ENCODE measurements around the gene LINGO3. TPM values are rescaled to one million over a fixed set of nuclear protein-coding genes. Genes with fewer than 3 reads are reported as not detected.
"Not testable (repeated sequence)": the region's sequence is repeated elsewhere in the genome, so short reads cannot be mapped to it uniquely, and the experiment has no call there.

The LINGO3 gene
- total and polyA plus RNA-seq, 5 donors from 2014 or later, result 0.22 to 5.3 (median 3.5) TPM

- peaks cover 38% of the 10 kb centered on the region for H3K4me1 ChIP-seq (ENCODE audit: control insufficient read depth, insufficient read depth, low read length, poor library complexity, severe bottlenecking)
- no peaks in the 10 kb centered on the region for H3K9me3 ChIP-seq (ENCODE audit: control insufficient read depth in 2 of 2, low read length in 2 of 2)
- Mint-ChIP-seq H3K36me3 (no peaks in the 10 kb centered on the region), H3K9me3 (peaks cover 0 to 3% (median 0%) of the 10 kb centered on the region in 7 donors), H3K27ac (peak overlapping the region in 1 of 3 donors; percentile 93), H3K4me3 (no peak overlapping the region), H3K27me3 (no peaks in the 10 kb centered on the region), H3K4me1 (peaks cover 6 to 40% (median 16%) of the 10 kb centered on the region in 4 donors)
- no peaks in the 10 kb centered on the region for H3K27me3 ChIP-seq (ENCODE audit: control insufficient read depth, insufficient read depth, low read length)
- ATAC-seq (ENCODE audit: low read depth in 2 of 2) (no peak), DNase-seq (no peak)
- no peaks in the 10 kb centered on the region for H3K36me3 ChIP-seq (ENCODE audit: control insufficient read depth, insufficient read depth, low read length)
- no peak overlapping the region for H3K27ac ChIP-seq (ENCODE audit: insufficient read depth, low read length, poor library complexity, severe bottlenecking)
- no peak overlapping the region for H3K4me3 ChIP-seq (ENCODE audit: low read depth, low read length)
These were observed 21.4 kb downstream of the LINGO3 start for GRCh38 chr19:2286402-2287140.

DNA sequence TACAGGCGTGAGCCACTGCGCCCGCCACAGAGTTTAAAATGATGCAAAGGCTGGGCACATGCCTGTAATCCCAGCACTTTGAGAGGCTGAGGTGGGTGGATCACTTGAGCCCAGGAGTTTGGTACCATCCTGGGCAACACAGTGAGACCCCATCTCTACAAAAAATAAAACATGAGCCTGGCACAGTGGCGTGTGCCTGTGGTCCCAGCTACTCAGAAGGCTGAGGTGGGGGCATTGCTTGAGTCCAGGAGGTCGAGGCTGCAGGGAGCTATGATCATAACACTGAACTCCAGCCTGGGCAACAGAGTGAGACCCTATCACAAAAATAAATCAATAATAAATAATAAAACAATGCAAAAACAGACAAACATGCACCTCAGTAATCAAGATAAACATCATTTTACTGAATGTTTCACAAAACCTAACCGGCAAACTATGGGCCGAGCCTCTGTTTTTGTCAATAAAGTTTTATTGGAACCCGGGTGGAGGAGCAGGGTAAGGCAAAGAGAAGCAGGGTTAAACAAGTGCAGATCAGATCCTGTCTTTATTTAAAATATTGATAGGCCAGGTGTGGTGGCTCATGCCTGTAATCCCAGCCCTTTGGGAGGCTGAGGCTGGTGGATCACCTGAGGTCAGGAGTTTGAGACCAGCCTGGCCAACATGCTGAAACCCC is 24.0 kb downstream of the LINGO3 start:
- peaks cover 0 to 2% (median 0%) of the 10 kb centered on the region in 7 donors for H3K9me3 Mint-ChIP-seq
- no peaks in the 10 kb centered on the region for H3K27me3 Mint-ChIP-seq
- ATAC-seq (ENCODE audit: low read depth in 2 of 2) (no peak), DNase-seq (no peak)
- H3K27me3 ChIP-seq (ENCODE audit: control insufficient read depth, insufficient read depth, low read length), result no peaks in the 10 kb centered on the region
- peaks cover 3 to 26% (median 8%) of the 10 kb centered on the region in 4 donors for H3K4me1 Mint-ChIP-seq
- no peaks in the 10 kb centered on the region for H3K36me3 Mint-ChIP-seq
- peak overlapping the region in 1 of 4 donors; percentile 7 for H3K4me3 Mint-ChIP-seq
- H3K27ac Mint-ChIP-seq, result no peak overlapping the region
- no peak overlapping the region for H3K27ac ChIP-seq (ENCODE audit: insufficient read depth, low read length, poor library complexity, severe bottlenecking)
- H3K4me1 ChIP-seq (ENCODE audit: control insufficient read depth, insufficient read depth, low read length, poor library complexity, severe bottlenecking), result peaks cover 21% of the 10 kb centered on the region
- H3K4me3 ChIP-seq (ENCODE audit: low read depth, low read length), result no peak overlapping the region
- no peaks in the 10 kb centered on the region for H3K9me3 ChIP-seq (ENCODE audit: control insufficient read depth in 2 of 2, low read length in 2 of 2)
- no peaks in the 10 kb centered on the region for H3K36me3 ChIP-seq (ENCODE audit: control insufficient read depth, insufficient read depth, low read length)

GRCh38 chr19:2282862-2283237 is 25.1 kb downstream of the LINGO3 start:
- no peaks in the 10 kb centered on the region for H3K27me3 ChIP-seq (ENCODE audit: control insufficient read depth, insufficient read depth, low read length)
- no peak overlapping the region for H3K27ac ChIP-seq (ENCODE audit: insufficient read depth, low read length, poor library complexity, severe bottlenecking)
- peaks cover 0 to 18% (median 0%) of the 10 kb centered on the region in 4 donors for H3K4me1 Mint-ChIP-seq
- H3K27me3 Mint-ChIP-seq, result no peaks in the 10 kb centered on the region
- H3K4me3 Mint-ChIP-seq, result peak overlapping the region in 2 of 4 donors; percentile 52 to 73
- ATAC-seq (ENCODE audit: low read depth in 2 of 2) (no peak), DNase-seq (no peak)
- H3K36me3 Mint-ChIP-seq, result no peaks in the 10 kb centered on the region
- H3K36me3 ChIP-seq (ENCODE audit: control insufficient read depth, insufficient read depth, low read length), result no peaks in the 10 kb centered on the region
- peaks cover 0 to 1% (median 0%) of the 10 kb centered on the region in 7 donors for H3K9me3 Mint-ChIP-seq
- H3K9me3 ChIP-seq (ENCODE audit: control insufficient read depth in 2 of 2, low read length in 2 of 2), result no peaks in the 10 kb centered on the region
- no peak overlapping the region for H3K4me3 ChIP-seq (ENCODE audit: low read depth, low read length)
- peak overlapping the region in 1 of 3 donors; percentile 40 for H3K27ac Mint-ChIP-seq
- H3K4me1 ChIP-seq (ENCODE audit: control insufficient read depth, insufficient read depth, low read length, poor library complexity, severe bottlenecking), result peaks cover 16% of the 10 kb centered on the region

DNA sequence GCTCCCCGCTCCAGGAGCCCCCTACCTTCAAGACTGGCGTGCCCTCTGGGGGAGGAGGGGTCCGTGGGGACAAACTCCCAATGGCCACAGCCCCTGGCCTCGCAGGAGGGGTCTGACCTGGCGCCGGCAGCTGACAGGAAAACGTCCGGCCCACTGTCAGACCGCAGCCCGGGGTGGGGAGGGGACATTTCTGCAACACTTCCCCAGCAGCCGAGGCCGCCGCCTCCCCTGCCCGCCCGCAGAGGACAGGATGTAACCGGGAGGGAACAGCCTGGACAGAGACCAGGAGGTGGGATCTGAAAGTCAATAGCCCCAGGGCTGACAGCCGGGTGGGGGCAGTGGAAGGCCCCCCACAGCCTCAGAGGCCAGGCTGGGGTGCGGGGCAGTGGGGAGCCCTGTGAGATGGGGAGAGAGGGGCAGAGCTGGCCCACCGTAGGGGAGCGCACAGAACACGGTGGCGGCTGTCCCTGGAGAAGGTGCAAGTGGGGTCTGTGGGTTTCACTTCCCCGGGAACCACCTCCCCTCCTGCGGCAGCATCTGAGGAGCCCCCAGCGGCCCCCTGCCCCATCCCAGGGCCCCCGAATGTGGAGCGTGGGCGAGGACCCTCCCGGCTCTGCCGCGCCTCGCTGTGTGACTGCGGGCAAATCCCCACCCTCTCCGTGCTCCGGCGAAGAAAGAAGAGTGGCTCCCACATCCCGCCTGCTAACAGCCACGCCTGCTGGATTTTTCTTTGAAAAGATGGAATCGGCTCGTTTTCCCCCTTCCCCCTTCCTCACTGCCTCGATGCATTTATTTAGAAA is 25.7 kb downstream of the LINGO3 start, which contains the start of gene PEAK3:
Gene PEAK3, minus strand, starts transcription at position 114 of the 800 bp plus-strand sequence. CDS start 1,244 bp downstream, outside the sequence.
- ATAC-seq (ENCODE audit: low read depth in 2 of 2) (peak; percentile 34 to 43), DNase-seq (peak in 1 of 3 donors; percentile 60)
- H3K9me3 Mint-ChIP-seq, result peaks cover 0 to 1% (median 0%) of the 10 kb centered on the region in 7 donors
- H3K4me3 ChIP-seq (ENCODE audit: low read depth, low read length), result no peak within 1 kb of the TSS
- H3K36me3 Mint-ChIP-seq, result peaks cover under 1% of the 10 kb centered on the region
- H3K4me1 ChIP-seq (ENCODE audit: control insufficient read depth, insufficient read depth, low read length, poor library complexity, severe bottlenecking), result peaks cover 16% of the 10 kb centered on the region
- no peak within 1 kb of the TSS for H3K27ac ChIP-seq (ENCODE audit: insufficient read depth, low read length, poor library complexity, severe bottlenecking)
- H3K36me3 ChIP-seq (ENCODE audit: control insufficient read depth, insufficient read depth, low read length), result no peaks in the 10 kb centered on the region
- H3K27ac Mint-ChIP-seq, result peak within 1 kb of the TSS in 1 of 3 donors; percentile 43
- no peaks in the 10 kb centered on the region for H3K27me3 Mint-ChIP-seq
- no peaks in the 10 kb centered on the region for H3K9me3 ChIP-seq (ENCODE audit: control insufficient read depth in 2 of 2, low read length in 2 of 2)
- peaks cover 0 to 20% (median 1%) of the 10 kb centered on the region in 4 donors for H3K4me1 Mint-ChIP-seq
- no peaks in the 10 kb centered on the region for H3K27me3 ChIP-seq (ENCODE audit: control insufficient read depth, insufficient read depth, low read length)
- H3K4me3 Mint-ChIP-seq, result peak within 1 kb of the TSS in 2 of 4 donors; percentile 52 to 73

GRCh38 chr19:2281265-2282061 is 26.5 kb downstream of the LINGO3 start:
- ATAC-seq (ENCODE audit: low read depth in 2 of 2), result not testable (repeated sequence)

DNA sequence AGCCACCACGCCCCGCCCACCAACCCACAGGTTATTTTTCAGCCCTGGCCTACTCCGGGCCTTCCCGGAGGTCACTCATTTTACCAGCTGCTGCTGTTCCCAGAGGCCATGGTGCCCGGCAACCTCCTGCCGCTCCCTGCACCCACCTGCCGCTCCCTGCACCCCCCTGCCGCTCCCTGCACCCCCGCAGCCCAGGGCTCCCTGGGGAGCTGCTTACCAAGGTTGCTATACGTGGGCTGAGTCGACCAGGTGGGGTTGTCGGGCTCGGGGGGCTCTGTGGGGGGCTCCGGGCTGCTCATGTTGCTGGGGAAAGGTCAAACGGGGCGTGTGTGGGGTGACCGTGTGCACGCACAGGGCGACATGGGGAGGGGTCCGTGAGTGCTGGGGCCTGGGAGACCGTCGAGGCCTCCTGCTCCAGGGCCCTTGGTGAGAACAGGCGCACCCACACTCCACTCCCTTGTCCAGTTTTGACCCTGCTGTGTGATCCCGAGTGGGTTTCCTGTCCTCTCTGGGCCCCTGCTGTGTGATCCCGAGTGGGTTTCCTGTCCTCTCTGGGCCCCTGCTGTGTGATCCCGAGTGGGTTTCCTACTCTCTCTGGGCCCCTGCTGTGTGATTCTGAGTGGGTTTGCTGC is 27.2 kb downstream of the LINGO3 start:
- Histone ChIP-seq H3K9me3 (ENCODE audit: control insufficient read depth in 2 of 2, low read length in 2 of 2) (no peaks in the 10 kb centered on the region), H3K4me1 (ENCODE audit: control insufficient read depth, insufficient read depth, low read length, poor library complexity, severe bottlenecking) (peaks cover 16% of the 10 kb centered on the region), H3K4me3 (ENCODE audit: low read depth, low read length) (no peak overlapping the region), H3K27me3 (ENCODE audit: control insufficient read depth, insufficient read depth, low read length) (no peaks in the 10 kb centered on the region), H3K27ac (ENCODE audit: insufficient read depth, low read length, poor library complexity, severe bottlenecking) (no peak overlapping the region), H3K36me3 (ENCODE audit: control insufficient read depth, insufficient read depth, low read length) (no peaks in the 10 kb centered on the region)
- H3K9me3 Mint-ChIP-seq, result peaks cover 0 to 1% (median 0%) of the 10 kb centered on the region in 7 donors
- H3K27ac Mint-ChIP-seq, result no peak overlapping the region
- no peaks in the 10 kb centered on the region for H3K27me3 Mint-ChIP-seq
- H3K4me1 Mint-ChIP-seq, result peaks cover 0 to 25% (median 3%) of the 10 kb centered on the region in 4 donors
- no peak for DNase-seq
- peaks cover 4% of the 10 kb centered on the region for H3K36me3 Mint-ChIP-seq
- ATAC-seq (ENCODE audit: low read depth in 2 of 2), result no peak
- H3K4me3 Mint-ChIP-seq, result no peak overlapping the region

More at GRCh38 chr19:2281265-2282061, 26.5 kb downstream of the LINGO3 start:
- not testable (repeated sequence) for H3K9me3 Mint-ChIP-seq; H3K27ac Mint-ChIP-seq; H3K9me3 ChIP-seq (ENCODE audit: control insufficient read depth in 2 of 2, low read length in 2 of 2); H3K27ac ChIP-seq (ENCODE audit: insufficient read depth, low read length, poor library complexity, severe bottlenecking); DNase-seq; H3K27me3 ChIP-seq (ENCODE audit: control insufficient read depth, insufficient read depth, low read length); H3K36me3 ChIP-seq (ENCODE audit: control insufficient read depth, insufficient read depth, low read length); H3K36me3 Mint-ChIP-seq; H3K4me3 ChIP-seq (ENCODE audit: low read depth, low read length); H3K27me3 Mint-ChIP-seq
- peak overlapping the region in 1 of 4 donors; percentile 70 for H3K4me3 Mint-ChIP-seq
- H3K4me1 ChIP-seq (ENCODE audit: control insufficient read depth, insufficient read depth, low read length, poor library complexity, severe bottlenecking), result peaks cover 16% of the 10 kb centered on the region
- peaks cover 0 to 24% (median 3%) of the 10 kb centered on the region in 4 donors for H3K4me1 Mint-ChIP-seq

Data from CD4-positive, CD25-positive, alpha-beta regulatory T cell (primary cell).